OCI-LY1 (cell line): ENCODE results near the gene HBG1.
A peak's percentile ranks its signal among the peaks of the same experiment; 100 is the strongest.

Experiments
- H2AFZ ChIP-seq: fragments of 200-600 bp; sonication (generic), shearing (Covaris generic); 2 replicates; pipeline ENCODE4 v1.6.0; 2014; ENCODE audit warnings: antibody characterized with exemption, mild to moderate bottlenecking, low read length
- H3F3A ChIP-seq: fragments of 200-600 bp; sonication (generic), shearing (Covaris generic); 2 replicates; pipeline ENCODE4 v1.6.0; 2014; ENCODE audit warnings: mild to moderate bottlenecking, antibody characterized with exemption, low read length, moderate library complexity; ENCODE audit not compliant: insufficient read depth
- H3K27ac ChIP-seq: fragments of 200-600 bp; sonication (generic); 2 replicates; pipeline ENCODE4 v1.5.1; 2014; ENCODE audit warnings: low read length, mixed run types, mild to moderate bottlenecking, low read depth; ENCODE audit not compliant: poor library complexity, severe bottlenecking
- H3K27me3 ChIP-seq: fragments of 200-600 bp; sonication (generic); 2 replicates; pipeline ENCODE4 v1.6.0; 2014; ENCODE audit warnings: antibody characterized with exemption, mild to moderate bottlenecking, low read length, moderate library complexity; ENCODE audit not compliant: insufficient read depth
- H3K36me3 ChIP-seq: fragments of 200-600 bp; sonication (generic); 2 replicates; pipeline ENCODE4 v1.6.1; 2014; ENCODE audit warnings: mild to moderate bottlenecking, antibody characterized with exemption, low read length, moderate library complexity, mixed read lengths; ENCODE audit not compliant: insufficient read depth
- H3K4me1 ChIP-seq: fragments of 200-600 bp; sonication (generic); 2 replicates; pipeline ENCODE4 v1.5.1; 2014; ENCODE audit warnings: mild to moderate bottlenecking, low read length, moderate library complexity; ENCODE audit not compliant: insufficient read depth, severe bottlenecking
- H3K4me2 ChIP-seq: fragments of 200-600 bp; sonication (generic), shearing (Covaris generic); 2 replicates; pipeline ENCODE4 v1.6.1; 2014; ENCODE audit warnings: low read length
- H3K4me3 ChIP-seq: fragments of 200-600 bp; sonication (generic); 2 replicates; pipeline ENCODE4 v1.5.1; 2014; ENCODE audit warnings: low read length, low read depth, mild to moderate bottlenecking, mixed read lengths; ENCODE audit not compliant: poor library complexity, severe bottlenecking
- H3K79me2 ChIP-seq: fragments of 200-600 bp; shearing (Covaris generic); 2 replicates; pipeline ENCODE4 v1.6.1; 2016; ENCODE audit warnings: mixed run types, low read length, mixed read lengths; ENCODE audit not compliant: insufficient read depth
- H3K9ac ChIP-seq: fragments of 200-600 bp; sonication (generic), shearing (Covaris generic); 2 replicates; pipeline ENCODE4 v1.6.1; 2014; ENCODE audit warnings: mild to moderate bottlenecking, low read length, mixed read lengths
- H3K9me2 ChIP-seq: fragments of 200-600 bp; sonication (generic), shearing (Covaris generic); 2 replicates; pipeline ENCODE4 v1.6.1; 2014; ENCODE audit warnings: low read depth, mild to moderate bottlenecking, low read length, mixed read lengths
- H3K9me3 ChIP-seq: fragments of 200-600 bp; shearing (Covaris generic); 2 replicates; pipeline ENCODE4 v1.6.1; 2014; ENCODE audit warnings: low read length, mixed read lengths
- H4K20me1 ChIP-seq: fragments of 200-600 bp; sonication (generic), shearing (Covaris generic); 2 replicates; pipeline ENCODE4 v1.6.0; 2016; ENCODE audit warnings: mild to moderate bottlenecking, low read length; ENCODE audit not compliant: insufficient read depth
- CTCF ChIP-seq: fragments of 200-600 bp; sonication (generic), shearing (Covaris generic); IDR thresholded peaks from 2 replicates; pipeline ENCODE4 v1.5.1; 2017; ENCODE audit warnings: mild to moderate bottlenecking, antibody characterized with exemption, low read length, moderate library complexity, mixed read lengths
- EZH2 ChIP-seq: fragments of 200-600 bp; sonication (generic), shearing (Covaris generic); IDR thresholded peaks from 2 replicates; pipeline ENCODE4 v1.8.0; 2017; ENCODE audit warnings: borderline replicate concordance, mixed run types, mild to moderate bottlenecking, antibody characterized with exemption, low read length, moderate library complexity, mixed read lengths

HBG1 gene

DNA sequence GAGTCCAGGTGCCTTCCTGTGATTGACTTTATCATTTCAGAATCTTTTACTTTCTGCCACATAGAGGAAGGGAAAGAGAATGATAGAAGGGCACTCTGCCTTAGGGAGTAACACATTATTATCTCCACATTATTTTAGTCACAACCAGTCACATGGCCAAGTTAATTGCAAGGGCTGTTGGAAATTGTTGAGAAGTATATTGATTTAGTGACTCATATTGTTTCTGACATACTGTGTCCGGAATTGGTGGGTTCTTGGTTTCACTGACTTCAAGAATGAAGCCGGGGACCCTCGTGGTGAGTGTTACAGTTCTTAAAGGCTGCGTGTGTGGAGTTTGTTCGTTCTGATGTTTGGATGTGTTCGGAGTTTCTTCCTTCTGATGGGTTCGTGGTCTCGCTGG lies 43.4 kb upstream of the HBG1 start:
- no peak overlapping the region for H3K27ac ChIP-seq
- TF ChIP-seq EZH2 (no peak), CTCF (no peak)

GRCh38 chr11:5291207-5291838 lies 41.7 kb upstream of the HBG1 start:
- H3K4me1 ChIP-seq = no peaks in the 10 kb centered on the region
- no peaks in the 10 kb centered on the region for H3K79me2 ChIP-seq
- no peaks in the 10 kb centered on the region for H3K9me2 ChIP-seq
- no peak overlapping the region for H3K9ac ChIP-seq
- no peak overlapping the region for H3K4me3 ChIP-seq
- no peaks in the 10 kb centered on the region for H4K20me1 ChIP-seq
- H3F3A ChIP-seq = no peaks in the 10 kb centered on the region
- no peak overlapping the region for H3K27ac ChIP-seq
- H3K36me3 ChIP-seq = no peaks in the 10 kb centered on the region
- TF ChIP-seq EZH2 (no peak), CTCF (peak; percentile 57)
- H3K9me3 ChIP-seq = no peaks in the 10 kb centered on the region
- H2AFZ ChIP-seq = no peak overlapping the region
- no peak overlapping the region for H3K4me2 ChIP-seq
- H3K27me3 ChIP-seq = no peaks in the 10 kb centered on the region

More for the DNA sequence above, 43.4 kb upstream of the HBG1 start:
- no peaks in the 10 kb centered on the region for H3K9me3 ChIP-seq
- no peak overlapping the region for H3K4me3 ChIP-seq
- no peak overlapping the region for H2AFZ ChIP-seq
- H3K27me3 ChIP-seq = no peaks in the 10 kb centered on the region
- no peaks in the 10 kb centered on the region for H3K79me2 ChIP-seq
- no peaks in the 10 kb centered on the region for H3K36me3 ChIP-seq
- H3K9me2 ChIP-seq = no peaks in the 10 kb centered on the region
- H3K4me1 ChIP-seq = no peaks in the 10 kb centered on the region
- H4K20me1 ChIP-seq = no peaks in the 10 kb centered on the region
- H3F3A ChIP-seq = no peaks in the 10 kb centered on the region
- no peak overlapping the region for H3K9ac ChIP-seq
- H3K4me2 ChIP-seq = no peak overlapping the region

- H3K4me1 ChIP-seq = no peaks in the 10 kb centered on the region
- H3K4me2 ChIP-seq = no peak overlapping the region
- no peaks in the 10 kb centered on the region for H3K9me3 ChIP-seq
- H3K9ac ChIP-seq = no peak overlapping the region
- H3K9me2 ChIP-seq = no peaks in the 10 kb centered on the region
- no peak overlapping the region for H2AFZ ChIP-seq
- no peak for TF ChIP-seq EZH2
- TF ChIP-seq CTCF = no peak
- H3K79me2 ChIP-seq = no peaks in the 10 kb centered on the region
- no peak overlapping the region for H3K4me3 ChIP-seq
- no peaks in the 10 kb centered on the region for H3F3A ChIP-seq
- no peaks in the 10 kb centered on the region for H3K36me3 ChIP-seq
- H4K20me1 ChIP-seq = no peaks in the 10 kb centered on the region
- H3K27me3 ChIP-seq = no peaks in the 10 kb centered on the region
- H3K27ac ChIP-seq = no peak overlapping the region
Measured at GRCh38 chr11:5290106-5290505, 40.4 kb upstream of the HBG1 start.
